Peyer's patch (tissue), 4 donors: ENCODE data around the gene CLCN7. TPM values are rescaled to one million over a fixed set of nuclear protein-coding genes. Genes with fewer than 3 reads are reported as not detected.

Source experiments
- DNase-seq, 3 donors: peaks; one replicate each; pipeline ENCODE4 v3.0.0-alpha.2; 2017 to 2019
- H3K27ac ChIP-seq, 4 donors: fragments of 200-600 bp; sonication (generic); one replicate each; pipeline ENCODE4 v1.5.1; 2016 to 2019
- H3K27me3 ChIP-seq, 2 donors: fragments of 200-600 bp; sonication (generic); one replicate each; pipeline ENCODE4 v1.5.1; 2019
- H3K36me3 ChIP-seq, 3 donors: fragments of 200-600 bp; sonication (generic); one replicate each; pipeline ENCODE4 v1.5.1; 2016 to 2019
- H3K4me1 ChIP-seq, 4 donors: fragments of 200-600 bp; sonication (generic); one replicate each; pipeline ENCODE4 v1.5.1; 2016 to 2019
- H3K4me3 ChIP-seq, 4 donors: fragments of 200-600 bp; sonication (generic); 1 replicate in 3 of 4; 2 replicates in 1 of 4; pipeline ENCODE4 v1.5.1; 2016 to 2019; ENCODE audit warnings: mild to moderate bottlenecking in 1 of 4
- H3K9me3 ChIP-seq, 4 donors: fragments of 200-600 bp; sonication (generic); one replicate each; pipeline ENCODE4 v1.5.1; 2016 to 2019; ENCODE audit warnings: mild to moderate bottlenecking in 1 of 4
- CTCF ChIP-seq, 6 experiments: fragments of 450-650 bp in 4 of 6; fragments of 200-600 bp in 2 of 6; sonication (generic) in 1 of 6; IDR thresholded peaks; one replicate each; pipeline ENCODE4 v1.5.1; 2017 to 2019; ENCODE audit warnings: antibody characterized with exemption in 6 of 6, mild to moderate bottlenecking in 3 of 6, moderate library complexity in 1 of 6
- POLR2A ChIP-seq, 2 donors: fragments of 450-650 bp; IDR thresholded peaks; one replicate each; pipeline ENCODE4 v1.5.1; 2017; ENCODE audit warnings: antibody characterized with exemption in 2 of 2, mild to moderate bottlenecking in 2 of 2, moderate library complexity in 2 of 2
- total RNA-seq, 4 donors: library from RNA; depleted of rRNA; stranded (reverse); fragments of >200 nt; gene quantifications; one replicate each; pipeline ENCODE4 v1.1.0, GENCODE V29; 2016

CLCN7 gene
- total RNA-seq, 4 donors from 2014 or later = 95.1 to 194 (median 105) TPM

- DNase-seq = no peak
- Histone ChIP-seq H3K4me1 (no peaks in the 10 kb centered on the region), H3K4me3 (no peak overlapping the region), H3K9me3 (no peaks in the 10 kb centered on the region), H3K36me3 (no peaks in the 10 kb centered on the region), H3K27ac (no peak overlapping the region), H3K27me3 (no peaks in the 10 kb centered on the region)
- TF ChIP-seq CTCF (IDR thresholded peaks at IDR 0.05) (no peak), POLR2A (IDR thresholded peaks at IDR 0.05) (no peak)
Measured at GRCh38 chr16:1437606-1438005, 37.2 kb downstream of the CLCN7 start.

DNA sequence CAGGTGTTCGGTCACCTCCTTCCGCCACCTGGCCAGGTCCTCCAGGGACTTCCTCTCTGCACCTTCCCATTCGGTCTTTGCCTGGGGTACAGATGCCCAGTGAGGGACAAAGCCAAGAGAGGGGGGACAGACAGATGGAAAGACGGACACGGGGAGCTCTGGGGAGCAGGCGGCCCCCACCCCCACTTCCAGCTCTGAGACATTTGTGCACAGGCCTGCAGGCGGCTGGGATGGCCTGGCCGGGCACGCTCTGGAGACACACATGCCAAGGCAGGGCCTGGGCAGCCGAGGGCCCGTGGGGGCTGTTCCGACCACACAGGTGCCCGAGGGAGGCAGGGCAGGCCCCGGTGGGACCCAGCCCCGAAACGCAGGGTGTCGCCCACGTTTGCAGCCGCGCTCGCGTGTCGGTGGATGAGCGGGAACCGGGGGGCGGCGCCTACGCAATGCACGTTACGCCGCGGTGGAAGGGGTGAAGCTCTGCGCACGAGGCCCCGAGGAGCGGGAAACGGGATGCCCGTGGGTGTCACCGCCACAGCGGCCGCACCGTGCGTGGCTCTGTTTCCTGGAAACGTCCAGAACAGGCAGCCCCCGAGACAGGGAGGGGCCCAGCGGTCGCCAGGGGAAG lies 38.0 kb downstream of the CLCN7 start:
- no peak for DNase-seq
- TF ChIP-seq POLR2A (IDR thresholded peaks at IDR 0.05) (no peak), CTCF (IDR thresholded peaks at IDR 0.05) (no peak)
- Histone ChIP-seq H3K27me3 (no peaks in the 10 kb centered on the region), H3K4me3 (no peak overlapping the region), H3K9me3 (no peaks in the 10 kb centered on the region), H3K36me3 (no peaks in the 10 kb centered on the region), H3K27ac (no peak overlapping the region), H3K4me1 (no peaks in the 10 kb centered on the region)

GRCh38 chr16:1435921-1436697 lies 38.7 kb downstream of the CLCN7 start:
- DNase-seq = no peak
- TF ChIP-seq CTCF (IDR thresholded peaks at IDR 0.05) (no peak), POLR2A (IDR thresholded peaks at IDR 0.05) (no peak)
- Histone ChIP-seq H3K4me1 (no peaks in the 10 kb centered on the region), H3K36me3 (no peaks in the 10 kb centered on the region), H3K4me3 (no peak overlapping the region), H3K27me3 (no peaks in the 10 kb centered on the region), H3K27ac (no peak overlapping the region), H3K9me3 (no peaks in the 10 kb centered on the region)

DNA sequence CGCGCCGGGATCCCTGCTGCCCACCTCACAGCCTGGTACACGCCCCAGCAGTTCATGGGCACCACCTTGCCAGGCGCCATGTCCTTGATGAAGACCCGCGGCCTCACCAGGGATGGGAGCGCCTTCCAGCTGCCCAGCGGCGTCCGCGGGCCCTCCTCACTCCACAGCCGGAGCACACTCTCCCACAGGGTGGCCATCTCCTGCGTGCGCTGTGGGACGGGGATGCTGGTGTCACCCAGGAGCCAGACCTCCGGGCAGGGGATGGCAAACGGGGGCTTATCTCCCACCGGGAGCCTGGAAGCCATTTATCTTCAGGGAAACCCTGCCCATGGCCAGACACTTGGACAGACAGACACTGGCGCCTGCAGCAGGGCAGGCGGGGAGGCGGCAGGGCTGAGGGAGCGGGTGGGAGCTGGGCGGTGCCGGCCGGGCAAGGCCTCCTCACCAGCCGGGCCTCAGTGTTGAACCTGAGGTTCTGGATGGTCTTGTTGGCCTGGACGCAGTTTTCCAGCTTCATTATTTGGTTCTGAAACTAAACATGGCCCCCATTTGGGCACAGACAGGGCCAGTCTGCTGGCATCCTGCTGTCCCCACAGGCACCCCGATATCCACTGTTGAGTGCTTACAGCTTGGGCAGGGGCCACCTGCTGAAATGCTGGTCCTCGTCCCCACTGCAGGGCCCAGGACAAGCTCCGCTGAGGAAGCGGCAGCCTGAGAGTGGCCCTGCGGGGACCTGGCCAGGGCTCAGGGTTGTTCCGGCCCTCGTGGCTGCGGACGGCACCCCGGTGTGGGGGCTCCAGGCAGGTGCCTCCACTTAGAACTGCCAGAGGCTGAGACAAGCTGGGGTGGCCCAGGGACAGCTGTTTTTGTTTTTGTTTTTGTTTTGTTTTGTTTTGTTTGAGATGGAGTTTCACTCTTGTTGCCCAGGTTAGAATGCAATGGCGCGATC lies 39.9 kb downstream of the CLCN7 start:
- Histone ChIP-seq H3K4me3 (no peak overlapping the region), H3K9me3 (no peaks in the 10 kb centered on the region), H3K36me3 (no peaks in the 10 kb centered on the region), H3K27ac (no peak overlapping the region), H3K4me1 (no peaks in the 10 kb centered on the region), H3K27me3 (no peaks in the 10 kb centered on the region)
- no peak for DNase-seq
- TF ChIP-seq POLR2A (IDR thresholded peaks at IDR 0.05) (no peak), CTCF (IDR thresholded peaks at IDR 0.05) (no peak)

DNA sequence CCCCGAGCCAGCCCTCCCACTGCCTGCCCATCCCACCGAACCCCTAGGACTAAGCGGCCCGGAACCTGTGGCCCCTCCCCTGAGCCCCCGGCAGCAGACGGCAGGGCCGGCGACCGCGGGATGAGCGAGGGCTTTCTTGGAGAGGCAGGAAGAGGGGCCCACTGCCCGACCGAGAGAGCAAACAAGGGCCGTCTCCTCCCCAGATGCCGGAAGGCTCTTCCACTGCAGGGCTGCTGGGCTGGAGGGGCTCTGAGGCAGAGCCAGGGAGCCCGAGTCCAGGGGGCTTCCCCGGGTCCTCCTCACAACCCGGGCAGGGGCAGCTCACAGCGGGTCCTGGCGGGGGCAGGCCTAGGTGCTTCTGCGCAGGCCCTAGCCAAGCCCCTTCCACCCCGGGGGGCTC lies 41.1 kb downstream of the CLCN7 start:
- H3K4me3 ChIP-seq = no peak overlapping the region
- H3K27me3 ChIP-seq = no peaks in the 10 kb centered on the region
- no peak for DNase-seq
- no peak overlapping the region for H3K27ac ChIP-seq
- no peaks in the 10 kb centered on the region for H3K9me3 ChIP-seq
- H3K4me1 ChIP-seq = peaks cover 0 to 1% (median under 1%) of the 10 kb centered on the region in 4 donors
- TF ChIP-seq POLR2A (IDR thresholded peaks at IDR 0.05) (no peak), CTCF (IDR thresholded peaks at IDR 0.05) (no peak)
- H3K36me3 ChIP-seq = no peaks in the 10 kb centered on the region
